GM19193 (cell line): ENCODE data around the gene IL19.

Experiments
- POLR2A ChIP-seq: IDR thresholded peaks from 4 replicates; pipeline ENCODE4 v1.6.1; 2011; ENCODE audit not compliant: insufficient read depth, insufficient read length; ENCODE audit errors: extremely low read depth

The IL19 gene

DNA sequence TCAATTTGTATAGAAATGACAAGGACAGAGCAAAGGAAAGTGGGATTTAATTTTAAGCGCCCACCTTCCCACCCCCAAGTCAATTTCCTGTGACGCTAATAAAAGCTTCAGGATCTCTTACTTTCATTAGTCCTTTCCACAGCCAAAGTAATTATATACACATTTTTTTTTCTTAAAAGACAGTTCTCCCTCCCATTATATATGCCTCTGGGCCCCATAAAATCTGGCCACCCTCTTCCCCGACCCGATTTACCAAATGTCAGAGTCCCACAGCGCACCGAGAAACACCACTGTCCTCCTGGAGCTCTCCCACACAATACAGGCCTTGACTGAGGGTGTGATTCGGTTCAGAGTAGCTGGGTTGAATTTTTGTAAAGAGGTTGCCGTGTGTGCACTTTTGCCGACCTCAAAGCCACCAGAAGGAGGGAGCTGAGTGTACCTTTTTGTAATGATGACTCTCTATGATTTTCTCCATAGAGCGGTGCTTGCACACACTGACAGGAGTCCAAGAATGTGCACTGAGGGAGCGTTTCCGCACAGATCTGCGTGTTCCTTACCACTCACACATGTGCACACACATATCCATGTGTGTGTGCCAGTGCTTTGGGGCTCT, 27.9 kb downstream of the IL19 start:
- no peak for TF ChIP-seq POLR2A

DNA sequence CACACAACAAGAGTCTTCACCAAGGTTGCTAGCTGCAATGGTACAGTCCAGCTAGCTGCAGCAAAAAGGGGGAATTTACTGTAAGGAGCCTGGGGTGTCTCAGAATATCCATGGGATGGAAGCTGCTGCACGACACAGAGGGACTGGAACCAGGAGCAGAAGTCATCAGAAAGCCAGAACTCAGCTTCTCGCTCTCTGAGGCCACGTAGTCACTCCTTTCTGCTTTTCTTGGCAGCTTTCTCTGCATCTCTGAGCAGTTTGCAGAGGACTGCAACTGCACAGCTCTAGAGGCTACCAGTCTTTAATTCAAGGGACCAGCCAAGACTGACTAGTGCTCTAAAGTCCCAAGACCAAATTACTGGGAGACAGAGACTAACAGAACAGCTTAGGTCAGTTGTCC, 28.7 kb downstream of the IL19 start:
- no peak for TF ChIP-seq POLR2A

DNA sequence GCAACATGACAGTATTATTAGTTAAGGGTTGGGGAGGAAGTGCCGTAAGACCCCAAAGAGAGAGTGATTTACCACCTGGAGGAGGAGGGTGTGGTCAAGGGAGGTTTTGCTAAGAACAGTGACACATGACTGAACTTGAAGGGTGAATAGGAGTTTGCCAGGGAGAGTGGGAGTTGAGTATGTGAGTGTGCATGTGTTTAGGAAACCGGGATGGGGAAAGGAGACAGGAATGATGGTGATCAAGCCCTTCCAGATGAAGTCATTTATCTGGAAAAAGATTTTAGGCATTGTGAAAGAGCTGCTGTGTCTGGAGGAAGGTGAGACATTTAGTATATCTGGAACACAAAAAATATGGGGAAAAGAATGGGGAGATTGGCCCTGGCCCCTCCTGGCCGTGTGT, 29.8 kb downstream of the IL19 start:
- no peak for TF ChIP-seq POLR2A

- TF ChIP-seq POLR2A, result no peak
Observed at GRCh38 chr1:206800891-206801290, 30.3 kb downstream of the IL19 start.

GRCh38 chr1:206801467-206801866, 30.9 kb downstream of the IL19 start:
- no peak for TF ChIP-seq POLR2A

DNA sequence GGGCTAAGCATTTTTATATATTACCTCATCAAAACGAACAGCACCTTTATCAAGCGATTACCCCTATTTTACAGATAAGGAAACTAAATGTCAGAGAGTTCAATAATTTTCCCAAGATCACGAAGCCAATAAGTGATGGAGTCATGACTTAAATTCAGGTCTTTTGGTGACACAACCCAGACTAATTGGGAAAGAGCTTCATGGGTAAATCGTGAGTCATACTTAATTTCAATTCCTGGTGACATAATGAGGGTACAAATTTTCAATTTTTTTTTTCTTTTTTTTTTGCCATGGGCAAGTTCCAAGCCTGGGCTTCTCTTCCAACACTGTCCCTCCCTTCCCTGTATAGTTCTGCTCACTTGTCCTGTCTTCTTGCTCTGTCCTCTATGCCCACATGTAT, 31.8 kb downstream of the IL19 start:
- TF ChIP-seq POLR2A, result no peak

DNA sequence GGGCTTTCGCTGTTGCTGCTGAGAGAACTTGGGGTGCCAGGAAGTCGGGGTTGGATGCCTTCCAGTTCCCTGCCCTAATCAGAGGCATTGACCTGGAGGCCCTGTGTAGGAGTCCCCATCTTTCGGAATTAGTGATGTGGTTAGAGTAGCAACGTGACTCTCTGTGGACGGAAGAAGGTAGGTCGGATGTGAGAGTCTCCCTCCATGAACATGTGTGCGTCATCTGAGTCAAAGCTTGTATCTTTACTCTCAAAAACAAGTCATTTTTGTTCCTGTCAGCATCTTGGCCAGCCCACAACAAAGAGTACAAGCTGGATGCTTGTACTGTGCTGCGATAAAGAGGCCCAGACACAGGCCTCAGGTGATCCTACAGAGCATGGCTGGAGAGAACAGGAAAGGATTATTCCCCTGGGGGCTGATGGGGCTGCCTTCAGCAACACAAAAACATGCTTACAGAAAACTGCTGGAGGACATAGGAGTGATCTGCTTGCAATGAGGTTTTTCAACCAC, 32.7 kb downstream of the IL19 start:
- no peak for TF ChIP-seq POLR2A

GRCh38 chr1:206804156-206804737, 33.7 kb downstream of the IL19 start:
- no peak for TF ChIP-seq POLR2A

GRCh38 chr1:206805357-206805756, 34.8 kb downstream of the IL19 start:
- no peak for TF ChIP-seq POLR2A

- TF ChIP-seq POLR2A, result no peak
Observed at GRCh38 chr1:206808615-206809014, 38.0 kb downstream of the IL19 start.

DNA sequence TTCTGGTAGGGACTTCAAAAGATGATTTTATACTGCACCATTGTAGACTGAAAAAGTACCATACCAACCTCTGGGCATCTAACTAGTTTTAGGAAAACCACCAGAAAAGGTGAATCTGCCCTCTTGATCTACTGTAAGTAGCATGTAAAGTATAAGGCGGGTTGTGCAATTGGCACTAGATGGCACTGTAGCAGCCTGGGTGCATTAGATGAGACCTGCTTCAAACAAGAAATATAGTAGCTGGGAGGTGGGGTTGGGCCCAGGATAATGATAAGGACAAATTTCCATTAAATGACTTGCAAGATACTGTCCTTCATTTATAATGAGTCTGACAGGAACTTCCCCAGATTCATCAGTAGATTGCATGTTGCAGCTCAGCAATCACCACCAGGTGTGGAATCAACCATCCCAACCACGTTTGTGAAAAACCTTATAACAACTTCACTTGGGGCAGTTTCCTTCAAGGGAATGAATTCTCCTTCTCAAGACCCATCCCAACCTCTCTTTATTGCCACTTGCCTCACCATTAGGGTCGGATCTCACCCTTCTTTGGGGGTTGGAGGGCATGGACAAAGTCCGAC, 39.0 kb downstream of the IL19 start:
- TF ChIP-seq POLR2A, result no peak

DNA sequence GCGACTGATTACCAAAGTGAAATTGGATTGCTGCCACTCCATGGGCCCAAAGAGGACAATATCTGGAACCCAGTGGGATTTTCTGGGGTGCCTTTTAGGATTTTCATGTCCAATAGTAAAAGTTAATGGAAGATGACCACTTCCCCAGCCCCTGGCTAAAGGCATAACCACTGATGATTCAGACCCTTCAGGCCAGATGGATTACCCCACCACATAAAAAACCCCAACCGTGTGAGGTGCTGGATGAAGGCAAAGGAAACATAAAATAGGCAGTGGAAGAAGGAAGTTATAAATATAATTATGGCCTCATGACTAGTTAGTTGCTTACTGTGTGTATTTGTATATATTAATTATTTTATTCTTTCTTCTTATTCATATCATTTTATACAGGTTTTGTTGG, 41.9 kb downstream of the IL19 start:
- no peak for TF ChIP-seq POLR2A

- TF ChIP-seq POLR2A, result no peak
Observed at GRCh38 chr1:206814716-206815341, 44.3 kb downstream of the IL19 start.

- TF ChIP-seq POLR2A, result no peak
Observed at GRCh38 chr1:206816390-206817287, 46.1 kb downstream of the IL19 start.

DNA sequence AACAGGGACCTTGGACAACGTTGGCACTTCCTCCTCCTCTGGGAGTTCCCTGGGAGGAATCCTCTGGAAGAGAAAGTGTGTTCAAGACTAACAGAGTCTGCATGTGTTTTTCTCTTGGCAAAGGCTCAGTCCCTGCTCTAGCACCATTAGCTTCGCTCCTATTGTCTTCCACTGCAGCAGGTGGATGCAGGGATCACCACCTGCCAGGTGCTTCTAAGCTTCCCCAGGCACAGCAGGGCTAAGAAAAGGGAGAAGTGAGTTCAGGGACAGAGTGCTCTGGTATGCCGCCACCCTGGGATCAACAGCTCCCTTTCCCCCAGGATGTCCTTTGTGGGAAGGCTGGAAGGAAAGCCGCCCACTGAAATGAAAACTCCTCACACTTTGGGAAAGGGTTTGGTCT, 50.9 kb downstream of the IL19 start:
- no peak for TF ChIP-seq POLR2A
